ENCODE data around the gene PITX1.

PITX1 gene

DNA sequence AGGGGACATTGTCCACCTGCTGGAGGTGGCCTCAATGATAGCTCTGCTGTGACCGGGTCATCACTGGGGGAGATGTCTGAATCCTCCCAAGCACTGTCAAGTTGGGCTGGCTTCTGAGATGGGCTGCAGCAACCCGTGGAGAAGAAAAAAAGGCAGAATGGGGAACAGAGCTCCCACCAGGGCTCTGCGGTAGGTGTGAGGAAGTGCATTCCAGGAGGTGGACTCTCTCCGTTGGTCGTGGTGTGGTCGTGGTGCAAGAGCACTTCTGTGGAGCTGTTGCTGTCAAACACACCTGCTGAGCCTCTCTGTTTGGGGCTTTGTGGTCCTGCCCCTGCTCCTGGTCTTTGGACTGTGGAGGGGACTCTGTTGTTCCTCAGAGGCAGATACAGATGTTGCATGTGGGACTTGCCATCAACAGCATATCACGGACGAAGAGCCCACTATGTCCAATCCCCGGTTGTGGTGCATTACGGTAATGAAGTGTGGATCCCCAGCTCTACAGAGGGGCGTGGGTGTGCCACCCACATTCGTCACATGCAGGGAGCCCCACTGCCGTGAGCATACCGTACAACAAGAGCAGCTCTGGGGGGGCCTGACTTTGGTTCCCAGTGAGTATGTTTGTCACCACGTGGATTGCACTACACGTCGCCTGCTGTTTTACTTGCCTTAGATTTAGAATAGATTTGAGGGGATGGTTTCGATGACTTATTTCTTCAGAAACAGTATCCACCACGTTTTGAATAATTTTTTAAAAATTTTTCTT lies 36.0 kb upstream of the PITX1 start:
- TF ChIP-seq, protein P1, sequence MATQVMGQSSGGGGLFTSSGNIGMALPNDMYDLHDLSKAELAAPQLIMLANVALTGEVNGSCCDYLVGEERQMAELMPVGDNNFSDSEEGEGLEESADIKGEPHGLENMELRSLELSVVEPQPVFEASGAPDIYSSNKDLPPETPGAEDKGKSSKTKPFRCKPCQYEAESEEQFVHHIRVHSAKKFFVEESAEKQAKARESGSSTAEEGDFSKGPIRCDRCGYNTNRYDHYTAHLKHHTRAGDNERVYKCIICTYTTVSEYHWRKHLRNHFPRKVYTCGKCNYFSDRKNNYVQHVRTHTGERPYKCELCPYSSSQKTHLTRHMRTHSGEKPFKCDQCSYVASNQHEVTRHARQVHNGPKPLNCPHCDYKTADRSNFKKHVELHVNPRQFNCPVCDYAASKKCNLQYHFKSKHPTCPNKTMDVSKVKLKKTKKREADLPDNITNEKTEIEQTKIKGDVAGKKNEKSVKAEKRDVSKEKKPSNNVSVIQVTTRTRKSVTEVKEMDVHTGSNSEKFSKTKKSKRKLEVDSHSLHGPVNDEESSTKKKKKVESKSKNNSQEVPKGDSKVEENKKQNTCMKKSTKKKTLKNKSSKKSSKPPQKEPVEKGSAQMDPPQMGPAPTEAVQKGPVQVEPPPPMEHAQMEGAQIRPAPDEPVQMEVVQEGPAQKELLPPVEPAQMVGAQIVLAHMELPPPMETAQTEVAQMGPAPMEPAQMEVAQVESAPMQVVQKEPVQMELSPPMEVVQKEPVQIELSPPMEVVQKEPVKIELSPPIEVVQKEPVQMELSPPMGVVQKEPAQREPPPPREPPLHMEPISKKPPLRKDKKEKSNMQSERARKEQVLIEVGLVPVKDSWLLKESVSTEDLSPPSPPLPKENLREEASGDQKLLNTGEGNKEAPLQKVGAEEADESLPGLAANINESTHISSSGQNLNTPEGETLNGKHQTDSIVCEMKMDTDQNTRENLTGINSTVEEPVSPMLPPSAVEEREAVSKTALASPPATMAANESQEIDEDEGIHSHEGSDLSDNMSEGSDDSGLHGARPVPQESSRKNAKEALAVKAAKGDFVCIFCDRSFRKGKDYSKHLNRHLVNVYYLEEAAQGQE (IDR thresholded peaks at IDR 0.05; ENCODE audit: low read depth) = no peak
- TF ChIP-seq, protein P2, sequence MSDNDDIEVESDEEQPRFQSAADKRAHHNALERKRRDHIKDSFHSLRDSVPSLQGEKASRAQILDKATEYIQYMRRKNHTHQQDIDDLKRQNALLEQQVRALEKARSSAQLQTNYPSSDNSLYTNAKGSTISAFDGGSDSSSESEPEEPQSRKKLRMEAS (IDR thresholded peaks at IDR 0.05) = no peak
- no peak for TF ChIP-seq TAF1 (IDR thresholded peaks at IDR 0.05; ENCODE audit: low read depth)

DNA sequence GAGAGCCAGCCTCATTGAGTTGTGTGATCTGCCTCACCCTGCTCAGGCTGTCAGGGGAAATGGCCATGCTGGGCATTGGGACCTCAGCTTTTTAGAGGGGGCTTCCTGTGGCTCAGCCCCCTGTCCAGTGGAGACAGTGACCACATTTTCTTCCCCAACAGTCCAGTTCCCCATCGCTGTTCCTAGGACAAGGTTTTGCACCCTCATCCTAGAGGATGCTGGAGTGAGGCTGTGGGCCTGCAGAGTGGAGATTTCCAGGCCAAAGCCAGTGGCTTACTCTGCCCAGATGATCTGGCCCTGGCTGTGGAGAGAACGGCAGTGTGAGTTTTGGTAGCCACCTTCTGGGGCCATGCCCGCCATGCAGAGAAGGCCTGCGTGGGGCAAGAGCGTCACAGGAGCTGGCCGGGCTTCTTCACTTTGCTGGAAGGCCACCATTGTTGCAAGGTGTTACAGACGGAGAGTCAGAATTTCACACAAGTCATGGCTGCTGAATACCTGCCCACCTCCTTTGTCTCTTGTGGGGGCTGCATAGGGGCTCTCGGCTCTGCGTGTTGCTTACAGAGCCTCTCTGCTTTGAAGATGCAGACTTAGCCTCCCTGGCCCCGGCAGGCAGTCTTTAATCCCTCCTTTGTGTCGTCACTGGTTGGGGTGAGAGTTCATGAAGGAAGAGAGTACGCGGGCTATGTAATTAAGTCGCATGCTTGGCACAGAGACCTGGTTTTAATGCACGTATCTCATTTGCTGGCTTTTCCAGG lies 35.2 kb upstream of the PITX1 start:
- TF ChIP-seq ZBTB7A (IDR thresholded peaks at IDR 0.05; ENCODE audit: low read depth) = no peak
- TF ChIP-seq EGR1 (IDR thresholded peaks at IDR 0.05) = no peak
- TF ChIP-seq EP300 (IDR thresholded peaks at IDR 0.05; ENCODE audit: borderline replicate concordance) = no peak
- TF ChIP-seq TAF1 (IDR thresholded peaks at IDR 0.05; ENCODE audit: low read depth) = no peak
- TF ChIP-seq RAD21 (IDR thresholded peaks at IDR 0.05; ENCODE audit: low read depth) = no peak
- TF ChIP-seq, protein P1 (IDR thresholded peaks at IDR 0.05; ENCODE audit: low read depth) = no peak
- TF ChIP-seq CREB1 (IDR thresholded peaks at IDR 0.05; ENCODE audit: low read depth) = no peak
- no peak for TF ChIP-seq YY1 (IDR thresholded peaks at IDR 0.05; ENCODE audit: low read depth)
- TF ChIP-seq NFIC (IDR thresholded peaks at IDR 0.05) = no peak
- no peak for TF ChIP-seq CEBPB (IDR thresholded peaks at IDR 0.05)
- no peak for TF ChIP-seq FOXM1 (IDR thresholded peaks at IDR 0.05; ENCODE audit: borderline replicate concordance, low read depth)
- no peak for TF ChIP-seq TEAD4 (IDR thresholded peaks at IDR 0.05)
- TF ChIP-seq, protein P2 (IDR thresholded peaks at IDR 0.05) = no peak
- TF ChIP-seq, protein P3, sequence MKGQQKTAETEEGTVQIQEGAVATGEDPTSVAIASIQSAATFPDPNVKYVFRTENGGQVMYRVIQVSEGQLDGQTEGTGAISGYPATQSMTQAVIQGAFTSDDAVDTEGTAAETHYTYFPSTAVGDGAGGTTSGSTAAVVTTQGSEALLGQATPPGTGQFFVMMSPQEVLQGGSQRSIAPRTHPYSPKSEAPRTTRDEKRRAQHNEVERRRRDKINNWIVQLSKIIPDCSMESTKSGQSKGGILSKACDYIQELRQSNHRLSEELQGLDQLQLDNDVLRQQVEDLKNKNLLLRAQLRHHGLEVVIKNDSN (IDR thresholded peaks at IDR 0.05) = no peak
- no peak for TF ChIP-seq TCF12 (IDR thresholded peaks at IDR 0.05; ENCODE audit: low read depth)

DNA sequence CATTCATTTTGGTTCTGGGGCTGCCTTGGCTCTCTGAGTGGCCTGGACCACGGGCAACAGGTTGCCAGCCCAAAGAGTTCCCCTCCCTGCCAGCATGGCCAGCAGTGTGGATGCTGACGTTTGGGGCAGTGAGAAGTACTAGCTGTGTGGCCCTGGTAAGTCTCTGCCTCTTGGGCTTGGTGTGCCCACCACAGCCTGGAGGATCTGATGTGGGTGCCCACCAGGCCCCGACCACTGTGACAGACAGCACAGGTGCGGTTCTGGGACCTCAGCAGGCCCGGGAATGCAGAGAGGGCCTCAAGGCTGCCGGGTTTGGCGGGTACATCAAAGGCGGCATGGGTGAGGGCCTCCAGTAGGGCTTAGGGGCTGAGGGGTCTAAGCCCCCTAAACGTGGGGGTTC lies 33.6 kb upstream of the PITX1 start:
- TF ChIP-seq CREB1 (IDR thresholded peaks at IDR 0.05; ENCODE audit: low read depth) = no peak
- TF ChIP-seq RAD21 (IDR thresholded peaks at IDR 0.05; ENCODE audit: low read depth) = no peak
- no peak for TF ChIP-seq FOXM1 (IDR thresholded peaks at IDR 0.05; ENCODE audit: borderline replicate concordance, low read depth)
- no peak for TF ChIP-seq NFIC (IDR thresholded peaks at IDR 0.05)
- TF ChIP-seq, protein P2 (IDR thresholded peaks at IDR 0.05) = no peak
- TF ChIP-seq TEAD4 (IDR thresholded peaks at IDR 0.05) = no peak
- TF ChIP-seq, protein P1 (IDR thresholded peaks at IDR 0.05; ENCODE audit: low read depth) = no peak
- no peak for TF ChIP-seq EP300 (IDR thresholded peaks at IDR 0.05; ENCODE audit: borderline replicate concordance)
- TF ChIP-seq TAF1 (IDR thresholded peaks at IDR 0.05; ENCODE audit: low read depth) = no peak
- TF ChIP-seq EGR1 (IDR thresholded peaks at IDR 0.05) = no peak
- TF ChIP-seq YY1 (IDR thresholded peaks at IDR 0.05; ENCODE audit: low read depth) = no peak
- TF ChIP-seq CEBPB (IDR thresholded peaks at IDR 0.05) = no peak
- TF ChIP-seq ZBTB7A (IDR thresholded peaks at IDR 0.05; ENCODE audit: low read depth) = no peak
- TF ChIP-seq, protein P3 (IDR thresholded peaks at IDR 0.05) = no peak
- no peak for TF ChIP-seq TCF12 (IDR thresholded peaks at IDR 0.05; ENCODE audit: low read depth)

DNA sequence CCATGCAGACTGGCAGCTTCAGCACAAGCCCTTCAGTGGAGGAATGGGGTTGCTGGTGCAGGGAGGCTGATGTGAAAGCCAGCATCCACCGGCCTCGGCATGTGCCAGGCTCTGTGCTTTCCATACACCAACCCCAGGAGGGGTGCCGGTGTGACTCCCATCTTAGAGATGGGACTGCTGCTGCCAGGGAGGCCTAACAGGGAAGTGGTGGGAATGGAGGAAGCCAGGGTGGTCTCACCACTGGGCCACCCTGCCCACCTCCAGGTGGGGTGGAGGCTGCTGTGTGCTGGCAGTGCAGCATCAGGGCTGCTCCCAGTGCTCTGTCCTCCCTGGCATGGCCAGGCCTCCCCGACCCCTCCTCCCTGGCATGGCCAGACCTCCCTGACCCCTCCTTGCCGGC lies 32.8 kb upstream of the PITX1 start:
- no peak for TF ChIP-seq TEAD4 (IDR thresholded peaks at IDR 0.05)
- TF ChIP-seq YY1 (IDR thresholded peaks at IDR 0.05; ENCODE audit: low read depth) = no peak
- TF ChIP-seq NFIC (IDR thresholded peaks at IDR 0.05) = no peak
- no peak for TF ChIP-seq RAD21 (IDR thresholded peaks at IDR 0.05; ENCODE audit: low read depth)
- TF ChIP-seq EP300 (IDR thresholded peaks at IDR 0.05; ENCODE audit: borderline replicate concordance) = no peak
- no peak for TF ChIP-seq TCF12 (IDR thresholded peaks at IDR 0.05; ENCODE audit: low read depth)
- TF ChIP-seq EGR1 (IDR thresholded peaks at IDR 0.05) = no peak
- TF ChIP-seq, protein P3 (IDR thresholded peaks at IDR 0.05) = no peak
- no peak for TF ChIP-seq FOXM1 (IDR thresholded peaks at IDR 0.05; ENCODE audit: borderline replicate concordance, low read depth)
- TF ChIP-seq ZBTB7A (IDR thresholded peaks at IDR 0.05; ENCODE audit: low read depth) = no peak
- no peak for TF ChIP-seq TAF1 (IDR thresholded peaks at IDR 0.05; ENCODE audit: low read depth)
- TF ChIP-seq, protein P2 (IDR thresholded peaks at IDR 0.05) = no peak
- TF ChIP-seq, protein P1 (IDR thresholded peaks at IDR 0.05; ENCODE audit: low read depth) = no peak
- TF ChIP-seq CEBPB (IDR thresholded peaks at IDR 0.05) = no peak
- TF ChIP-seq CREB1 (IDR thresholded peaks at IDR 0.05; ENCODE audit: low read depth) = no peak
